Measurements from ENCODE around the gene DUS1L.

DNA sequence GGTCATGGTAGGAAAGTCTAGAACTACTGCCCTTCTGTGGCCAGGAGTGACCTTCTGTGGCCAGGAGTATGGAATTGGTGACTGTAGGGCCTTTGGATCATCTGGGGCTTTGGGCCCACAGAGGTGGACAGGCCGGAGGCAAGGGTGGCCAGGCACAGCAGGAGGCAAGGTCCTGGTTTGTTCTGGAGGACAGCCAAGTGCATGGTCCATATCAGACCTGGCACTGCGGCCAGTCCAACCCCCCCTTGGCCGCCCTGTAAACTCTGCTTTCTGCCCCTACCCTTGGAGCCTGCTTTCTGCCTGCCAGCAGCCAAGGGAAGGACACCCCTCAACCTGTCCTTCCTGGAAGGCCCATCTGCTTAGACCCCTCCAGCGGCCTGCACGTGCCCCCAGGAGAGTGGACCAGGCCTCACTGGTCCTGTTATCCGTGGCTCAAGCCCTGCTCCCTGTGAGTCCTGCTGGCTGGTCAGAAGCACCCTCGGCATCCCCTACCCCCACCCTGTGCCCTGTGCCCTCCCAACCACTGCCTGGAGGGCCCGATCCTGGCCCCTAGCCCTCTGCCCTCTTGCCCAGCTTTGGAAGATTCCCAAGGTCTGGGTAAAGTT, 25.8 kb downstream of the DUS1L start:
- TF ChIP-seq, protein P1, sequence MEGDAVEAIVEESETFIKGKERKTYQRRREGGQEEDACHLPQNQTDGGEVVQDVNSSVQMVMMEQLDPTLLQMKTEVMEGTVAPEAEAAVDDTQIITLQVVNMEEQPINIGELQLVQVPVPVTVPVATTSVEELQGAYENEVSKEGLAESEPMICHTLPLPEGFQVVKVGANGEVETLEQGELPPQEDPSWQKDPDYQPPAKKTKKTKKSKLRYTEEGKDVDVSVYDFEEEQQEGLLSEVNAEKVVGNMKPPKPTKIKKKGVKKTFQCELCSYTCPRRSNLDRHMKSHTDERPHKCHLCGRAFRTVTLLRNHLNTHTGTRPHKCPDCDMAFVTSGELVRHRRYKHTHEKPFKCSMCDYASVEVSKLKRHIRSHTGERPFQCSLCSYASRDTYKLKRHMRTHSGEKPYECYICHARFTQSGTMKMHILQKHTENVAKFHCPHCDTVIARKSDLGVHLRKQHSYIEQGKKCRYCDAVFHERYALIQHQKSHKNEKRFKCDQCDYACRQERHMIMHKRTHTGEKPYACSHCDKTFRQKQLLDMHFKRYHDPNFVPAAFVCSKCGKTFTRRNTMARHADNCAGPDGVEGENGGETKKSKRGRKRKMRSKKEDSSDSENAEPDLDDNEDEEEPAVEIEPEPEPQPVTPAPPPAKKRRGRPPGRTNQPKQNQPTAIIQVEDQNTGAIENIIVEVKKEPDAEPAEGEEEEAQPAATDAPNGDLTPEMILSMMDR (IDR thresholded peaks at IDR 0.05), result no peak
- no peak for TF ChIP-seq POLR2A (IDR thresholded peaks at IDR 0.05)
